Measurements from ENCODE around the gene EIF3J.

Gene EIF3J

GRCh38 chr15:44595656-44596510 lies 58.9 kb downstream of the EIF3J start:
- DNase-seq, result no peak

DNA sequence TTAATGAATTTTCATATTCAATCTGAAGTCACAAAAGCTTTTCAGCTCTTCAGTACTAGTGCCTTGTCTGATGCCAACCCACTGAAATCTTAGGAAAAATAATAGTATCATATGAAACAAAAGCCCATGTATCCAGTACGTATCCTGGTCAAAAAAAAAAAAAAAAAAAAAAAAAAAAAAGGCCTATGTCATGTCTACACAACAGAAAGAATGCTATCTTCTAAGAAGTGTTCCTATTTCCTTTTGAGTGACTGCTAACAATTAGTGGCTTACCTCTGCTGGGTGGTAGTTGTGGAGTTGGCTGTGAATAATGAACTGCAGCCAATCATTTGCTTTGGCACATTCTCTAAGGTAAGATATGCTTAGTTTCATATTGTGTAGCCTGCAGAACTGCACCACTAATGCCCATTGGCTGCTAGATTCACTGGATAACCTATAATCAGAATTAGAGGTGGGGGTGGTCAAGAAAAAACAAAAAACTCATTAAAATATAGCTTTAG lies 59.6 kb downstream of the EIF3J start:
- DNase-seq, result no peak

DNA sequence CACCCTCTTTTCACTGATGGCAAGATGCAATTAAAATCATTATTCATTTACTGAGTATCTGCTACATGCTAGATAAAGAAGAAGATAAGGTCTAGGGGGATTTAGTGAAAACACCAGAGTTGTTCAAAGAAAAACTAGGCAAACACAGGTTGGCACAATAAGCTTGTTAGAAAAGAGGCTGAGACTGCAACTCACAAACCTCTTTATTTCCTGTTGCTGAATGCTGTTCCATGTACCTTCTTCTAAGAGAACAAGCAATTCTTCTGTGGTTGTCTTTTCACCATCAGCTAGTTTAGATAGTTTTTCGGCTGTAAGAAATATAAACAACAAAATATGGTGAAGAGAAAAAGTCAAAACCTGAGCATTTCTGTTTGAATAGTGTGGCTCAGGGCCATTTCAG lies 61.1 kb downstream of the EIF3J start:
- no peak for DNase-seq

DNA sequence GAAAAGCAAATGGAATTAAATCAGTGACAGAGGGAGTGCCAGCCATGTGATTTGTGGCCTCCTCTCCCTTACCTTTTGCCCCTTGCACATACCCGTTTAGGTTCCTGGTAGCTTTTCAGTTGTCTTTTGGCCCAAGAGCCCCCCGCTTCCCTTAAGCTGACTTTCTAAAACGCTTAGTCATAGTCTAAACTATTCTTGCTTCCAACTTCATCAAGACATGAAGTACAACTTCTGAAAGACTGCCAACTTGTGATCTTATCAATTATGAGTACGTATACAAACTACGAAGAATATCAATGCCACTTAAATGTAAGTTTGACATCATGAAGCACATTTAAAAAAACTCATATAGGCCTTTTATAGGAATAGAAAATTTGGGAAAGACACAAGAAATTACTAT lies 61.9 kb downstream of the EIF3J start:
- no peak for DNase-seq

- DNase-seq, result no peak
Measured at GRCh38 chr15:44603126-44603525, 66.2 kb downstream of the EIF3J start.

GRCh38 chr15:44606740-44607139 lies 69.8 kb downstream of the EIF3J start:
- DNase-seq, result no peak

All from NCI-H187 treated with DMSO at 0.1 percent for 48 hours (cell line).